Keratinocyte (primary cell): ENCODE measurements around the gene HMCN2. TPM values are rescaled to one million over a fixed set of nuclear protein-coding genes. Genes with fewer than 3 reads are reported as not detected.

ENCODE experiments used
- DNase-seq: peaks from one replicate; pipeline ENCODE4 v3.0.0-alpha.2; 2011; ENCODE audit warnings: low read depth, missing footprints, low spot score
- FAIRE-seq: peaks from 2 replicates; lab custom pipeline; 2011; peaks lifted over from hg19 to GRCh38; lab: Jason Lieb, UNC
- H2AFZ ChIP-seq: 2 replicates; pipeline ENCODE4 v1.6.0; 2012; ENCODE audit warnings: low read length, control low read depth, inconsistent platforms; ENCODE audit not compliant: control insufficient read depth
- H3K27ac ChIP-seq: 2 replicates; pipeline ENCODE4 v1.5.1; 2011; ENCODE audit warnings: low read length; ENCODE audit not compliant: control insufficient read depth, insufficient read depth
- H3K27me3 ChIP-seq: 3 replicates; pipeline ENCODE4 v1.6.0; 2011; ENCODE audit warnings: low read length; ENCODE audit not compliant: control insufficient read depth, insufficient read depth; ENCODE audit errors: extremely low read depth
- H3K36me3 ChIP-seq, 2 experiments: 2 replicates in 1 of 2; 3 replicates in 1 of 2; pipeline ENCODE4 v1.5.1; 2011; ENCODE audit warnings: low read length in 2 of 2, mild to moderate bottlenecking in 1 of 2; ENCODE audit not compliant: control insufficient read depth in 2 of 2, insufficient read depth in 2 of 2; ENCODE audit errors: extremely low read depth in 1 of 2
- H3K4me1 ChIP-seq: 3 replicates; pipeline ENCODE4 v1.5.1; 2011; ENCODE audit warnings: low read length; ENCODE audit not compliant: control insufficient read depth, insufficient read depth; ENCODE audit errors: extremely low read depth
- H3K4me2 ChIP-seq: 3 replicates; pipeline ENCODE4 v1.6.0; 2011; ENCODE audit warnings: low read depth, low read length; ENCODE audit not compliant: control insufficient read depth, insufficient read depth; ENCODE audit errors: extremely low read depth
- H3K4me3 ChIP-seq, 3 experiments: fragments of 200-600 bp in 1 of 3; sonication (generic) in 1 of 3; 2 replicates in 2 of 3; 3 replicates in 1 of 3; pipeline ENCODE4 v1.5.1; 2011 to 2016; ENCODE audit warnings: low read length in 3 of 3, mild to moderate bottlenecking in 3 of 3, control low read depth in 2 of 3, inconsistent platforms in 1 of 3, low read depth in 1 of 3, mixed read lengths in 1 of 3, mixed run types in 1 of 3, moderate library complexity in 1 of 3; ENCODE audit not compliant: control insufficient read depth in 2 of 3, insufficient read depth in 2 of 3; ENCODE audit errors: extremely low read depth in 1 of 3
- H3K79me2 ChIP-seq: 2 replicates; pipeline ENCODE4 v1.6.0; 2012; ENCODE audit warnings: low read length; ENCODE audit not compliant: control insufficient read depth, insufficient read depth
- H3K9ac ChIP-seq: 3 replicates; pipeline ENCODE4 v1.6.0; 2011; ENCODE audit warnings: low read length; ENCODE audit not compliant: control insufficient read depth, insufficient read depth; ENCODE audit errors: extremely low read depth
- H3K9me1 ChIP-seq: 3 replicates; pipeline ENCODE4 v1.6.0; 2011; ENCODE audit warnings: low read length; ENCODE audit not compliant: control insufficient read depth, insufficient read depth; ENCODE audit errors: extremely low read depth
- H3K9me3 ChIP-seq: 2 replicates; pipeline ENCODE4 v1.5.1; 2012; ENCODE audit warnings: low read depth, low read length; ENCODE audit not compliant: control insufficient read depth
- H4K20me1 ChIP-seq: 3 replicates; pipeline ENCODE4 v1.6.0; 2011; ENCODE audit warnings: low read length; ENCODE audit not compliant: control insufficient read depth, insufficient read depth; ENCODE audit errors: extremely low read depth
- CTCF ChIP-seq, 3 experiments: IDR thresholded peaks in 1 of 3; conservative IDR thresholded peaks in 1 of 3; optimal IDR thresholded peaks in 1 of 3; 2 replicates in 2 of 3; 3 replicates in 1 of 3; pipeline versions ENCODE3 to v1.5.1; 2011; ENCODE audit warnings: low read length in 3 of 3, mild to moderate bottlenecking in 3 of 3, moderate library complexity in 2 of 3, control low read depth in 1 of 3, inconsistent platforms in 1 of 3; ENCODE audit not compliant: insufficient read depth in 2 of 3; ENCODE audit errors: extremely low read depth in 1 of 3
- EZH2 ChIP-seq: IDR thresholded peaks from one replicate; pipeline ENCODE4 v1.6.1; 2012; ENCODE audit warnings: inconsistent platforms, mild to moderate bottlenecking, low read length, moderate library complexity
- dilution Hi-C: fragments of 300-500 bp; cut with MboI; formaldehyde crosslinking; loops from one replicate; pipeline ENCODE4 v1.7.0; 2020; ENCODE audit warnings: low sequenced_read_pairs; ENCODE audit not compliant: extremely low pct_ligation_motif_present
- polyA plus RNA-seq, 5 experiments: library from polyadenylated mRNA; depleted of rRNA in 3 of 5; stranded (reverse) in 3 of 5; stranded (forward) in 1 of 5; unstranded in 1 of 5; fragments of >200 nt; gene quantifications; 1 replicate in 1 of 5; 2 replicates in 3 of 5; 3 replicates in 1 of 5; pipeline versions ENCODE4 v1.2.1 to v1.2.3, GENCODE V29; 2011 to 2012; ENCODE audit warnings: missing spikeins in 2 of 5, low read depth in 1 of 5, low replicate concordance in 1 of 5

HMCN2 gene
- polyA plus RNA-seq, 1 donor (not counting 4 experiments of a cell fraction or from before 2014, with no cell fraction given), result not detected

GRCh38 chr9:130301483-130302286, 36.1 kb downstream of the HMCN2 start:
- FAIRE-seq (no peak), DNase-seq (no peak)
- H3K9ac ChIP-seq, result no peak overlapping the region
- no peaks in the 10 kb centered on the region for H3K9me3 ChIP-seq
- TF ChIP-seq EZH2 (no peak), CTCF (optimal IDR thresholded peaks at IDR 0.05 in 1 of 3, IDR thresholded peaks at IDR 0.05 in 1 of 3, conservative IDR thresholded peaks at IDR 0.05 in 1 of 3; ENCODE audit: extremely low read depth in 1 of 3, insufficient read depth in 2 of 3, low read length in 3 of 3) (no peak)
- H3K9me1 ChIP-seq, result no peaks in the 10 kb centered on the region
- no peak overlapping the region for H3K4me3 ChIP-seq
- no peak overlapping the region for H2AFZ ChIP-seq
- peaks cover 4% of the 10 kb centered on the region for H3K27me3 ChIP-seq
- H3K36me3 ChIP-seq, result no peaks in the 10 kb centered on the region
- no peaks in the 10 kb centered on the region for H3K79me2 ChIP-seq
- no peaks in the 10 kb centered on the region for H3K4me1 ChIP-seq
- dilution Hi-C loops, result no loop called here
- no peaks in the 10 kb centered on the region for H4K20me1 ChIP-seq
- no peak overlapping the region for H3K27ac ChIP-seq
- no peak overlapping the region for H3K4me2 ChIP-seq

GRCh38 chr9:130302785-130303612, 37.4 kb downstream of the HMCN2 start:
- Histone ChIP-seq H4K20me1 (no peaks in the 10 kb centered on the region), H3K36me3 (no peaks in the 10 kb centered on the region), H3K9me3 (no peaks in the 10 kb centered on the region), H2AFZ (no peak overlapping the region), H3K4me2 (no peak overlapping the region), H3K4me3 (no peak overlapping the region), H3K4me1 (no peaks in the 10 kb centered on the region), H3K27me3 (peaks cover 4% of the 10 kb centered on the region), H3K27ac (no peak overlapping the region), H3K9ac (no peak overlapping the region), H3K79me2 (no peaks in the 10 kb centered on the region), H3K9me1 (no peaks in the 10 kb centered on the region)
- DNase-seq (no peak), FAIRE-seq (no peak)
- TF ChIP-seq CTCF (optimal IDR thresholded peaks at IDR 0.05 in 1 of 3, IDR thresholded peaks at IDR 0.05 in 1 of 3, conservative IDR thresholded peaks at IDR 0.05 in 1 of 3; ENCODE audit: extremely low read depth in 1 of 3, insufficient read depth in 2 of 3, low read length in 3 of 3) (no peak), EZH2 (no peak)
- dilution Hi-C loops, result no loop called here
